ENCODE data around the gene FST. TPM values are rescaled to one million over a fixed set of nuclear protein-coding genes. Genes with fewer than 3 reads are reported as not detected.

The FST gene
- polyA plus RNA-seq, 4 donors = 0.54 to 6.0 (median 2.1) TPM; not detected in 1

Other genes with a start within 250 kb of the FST start
- gene NDUFS4, start 80.0 kb downstream of the FST start, polyA plus RNA-seq = 100 to 1,000 TPM in 3 of 4 donors, 10 to 100 TPM in 1; 95.0 to 142 (median 125) TPM